Activated CD8-positive, alpha-beta T cell treated with anti-CD3 and anti-CD28 coated beads for 36 hours (primary cell): Measurements from ENCODE around the gene TMEM176B. TPM values are rescaled to one million over a fixed set of nuclear protein-coding genes. Genes with fewer than 3 reads are reported as not detected.

Source experiments
- ATAC-seq: fragments of 200-7000 bp; cut with Tn5 transposase; one replicate; pipeline ENCODE4 v1.10.0; 2021; ENCODE audit warnings: mild to moderate bottlenecking, moderate library complexity
- CTCF ChIA-PET: fragments of 350-600 bp; sonication (Branson Sonifier 250); formaldehyde crosslinking; loops from one replicate; lab custom pipeline; 2021; ENCODE audit warnings: antibody characterized with exemption; lab: Charles Lee
- POLR2A ChIA-PET: fragments of 350-600 bp; sonication (Branson Sonifier 250); formaldehyde crosslinking; loops from one replicate; lab custom pipeline; 2021; ENCODE audit warnings: antibody characterized with exemption; lab: Charles Lee
- DNase-seq: peaks from one replicate; pipeline ENCODE4 v3.0.0-alpha.2; 2020
- H3K27ac Mint-ChIP-seq: one replicate; pipeline ENCODE4 v1.8.0; 2021; ENCODE audit warnings: mild to moderate bottlenecking, mixed read lengths
- H3K27me3 Mint-ChIP-seq: one replicate; pipeline ENCODE4 v1.8.0; 2021; ENCODE audit warnings: mixed read lengths
- H3K36me3 Mint-ChIP-seq: one replicate; pipeline ENCODE4 v1.8.0; 2021; ENCODE audit warnings: low read depth, mixed read lengths
- H3K4me1 Mint-ChIP-seq: one replicate; pipeline ENCODE4 v1.8.0; 2021; ENCODE audit warnings: low read depth, mixed read lengths
- H3K4me3 Mint-ChIP-seq: one replicate; pipeline ENCODE4 v1.8.0; 2021; ENCODE audit warnings: mild to moderate bottlenecking, moderate library complexity, mixed read lengths
- H3K9me3 Mint-ChIP-seq: one replicate; pipeline ENCODE4 v1.8.0; 2021; ENCODE audit warnings: mixed read lengths
- CTCF ChIP-seq: fragments of 200-600 bp; IDR thresholded peaks from one replicate; pipeline ENCODE4 v1.8.0; 2022; ENCODE audit warnings: antibody characterized with exemption, mild to moderate bottlenecking
- intact Hi-C: fragments of 100-400 bp; cut with micrococcal nuclease; formaldehyde crosslinking; loops from one replicate; pipeline ENCODE4 v1.10.0; 2022
- total RNA-seq, 2 experiments: library from RNA; stranded (reverse); gene quantifications; one replicate each; pipeline ENCODE4 v1.2.3, GENCODE V29; 2021

Gene TMEM176B
- total RNA-seq, 2 experiments from 2014 or later, result not detected

DNA sequence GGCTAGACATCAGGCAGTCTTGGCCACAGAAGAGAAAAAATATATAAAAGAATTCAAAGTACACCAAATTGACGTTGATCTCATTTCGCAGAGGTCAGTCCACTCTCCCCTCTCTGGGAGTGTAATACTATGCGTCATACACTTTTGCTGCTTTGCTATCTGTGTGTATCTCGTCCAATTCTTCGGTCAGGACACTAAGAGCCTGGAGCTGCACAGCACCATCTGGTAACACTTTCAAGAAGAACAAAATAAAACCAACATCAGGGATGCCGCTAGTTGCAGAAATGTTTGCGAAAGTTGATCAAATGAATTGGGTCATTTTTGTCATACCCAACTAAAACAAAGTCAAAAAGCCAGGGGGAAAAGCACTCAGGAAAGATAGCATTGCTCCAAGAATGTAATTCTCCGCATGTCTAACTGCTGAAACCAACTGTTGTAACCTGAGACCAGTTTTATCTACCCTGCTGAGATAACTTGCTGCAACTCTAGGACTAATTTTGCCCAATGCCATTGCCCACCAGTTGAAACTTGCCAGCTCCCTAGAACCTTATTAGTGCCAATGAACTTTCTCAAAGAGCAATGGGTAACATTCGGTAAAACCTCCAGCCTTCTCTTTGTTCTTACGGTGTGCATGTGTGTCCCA lies 23.4 kb upstream of the TMEM176B start:
- Mint-ChIP-seq H3K36me3 (no peaks in the 10 kb centered on the region), H3K4me1 (no peaks in the 10 kb centered on the region), H3K27ac (no peak overlapping the region), H3K27me3 (peaks cover 11% of the 10 kb centered on the region), H3K9me3 (peaks cover 5% of the 10 kb centered on the region), H3K4me3 (no peak overlapping the region)
- CTCF ChIA-PET, result interaction anchor here (0.9 kb wide), 1 partner anchor 45 kb away, joined by 3 read pairs; no protein-coding TSS in a partner anchor
- ATAC-seq, result no peak
- POLR2A ChIA-PET, result no interaction called here
- intact Hi-C loops, result no loop called here
- no peak for DNase-seq
- TF ChIP-seq CTCF, result no peak

GRCh38 chr7:150823043-150823442 lies 22.9 kb upstream of the TMEM176B start:
- Mint-ChIP-seq H3K27me3 (peaks cover 7% of the 10 kb centered on the region), H3K36me3 (no peaks in the 10 kb centered on the region)
- intact Hi-C loops, result no loop called here

GRCh38 chr7:150820578-150821198 lies 20.5 kb upstream of the TMEM176B start:
- H3K9me3 Mint-ChIP-seq, result peaks cover 9% of the 10 kb centered on the region
- intact Hi-C loops, result no loop called here
- H3K4me3 Mint-ChIP-seq, result no peak overlapping the region
- H3K36me3 Mint-ChIP-seq, result peaks cover 3% of the 10 kb centered on the region
- H3K27me3 Mint-ChIP-seq, result peaks cover 9% of the 10 kb centered on the region
- no peak for ATAC-seq
- H3K4me1 Mint-ChIP-seq, result no peaks in the 10 kb centered on the region
- H3K27ac Mint-ChIP-seq, result no peak overlapping the region
- ChIA-PET POLR2A (no interaction called here), CTCF (no interaction called here)
- DNase-seq, result no peak
- no peak for TF ChIP-seq CTCF

More at GRCh38 chr7:150823043-150823442, 22.9 kb upstream of the TMEM176B start:
- Mint-ChIP-seq H3K9me3 (peaks cover 5% of the 10 kb centered on the region), H3K4me3 (no peak overlapping the region), H3K4me1 (no peaks in the 10 kb centered on the region), H3K27ac (no peak overlapping the region)
- ChIA-PET POLR2A (interaction anchor here (0.6 kb wide), 1 partner anchor 36 kb away, joined by 3 read pairs; no protein-coding TSS in a partner anchor), CTCF (no interaction called here)
- TF ChIP-seq CTCF, result no peak
- ATAC-seq (no peak), DNase-seq (no peak)

- Mint-ChIP-seq H3K36me3 (peaks cover 4% of the 10 kb centered on the region), H3K27ac (no peak overlapping the region), H3K27me3 (peaks cover 11% of the 10 kb centered on the region), H3K4me3 (no peak overlapping the region), H3K9me3 (peaks cover 10% of the 10 kb centered on the region), H3K4me1 (no peaks in the 10 kb centered on the region)
- ChIA-PET CTCF (no interaction called here), POLR2A (no interaction called here)
- ATAC-seq, result no peak
- TF ChIP-seq CTCF, result no peak
- DNase-seq, result no peak
- intact Hi-C loops, result no loop called here
These were observed 20.0 kb upstream of the TMEM176B start for GRCh38 chr7:150820148-150820547.

- Mint-ChIP-seq H3K4me1 (no peaks in the 10 kb centered on the region), H3K27me3 (peaks cover 11% of the 10 kb centered on the region), H3K27ac (no peak overlapping the region)
These were observed 18.8 kb upstream of the TMEM176B start for GRCh38 chr7:150818971-150819370.

More at GRCh38 chr7:150818971-150819370, 18.8 kb upstream of the TMEM176B start:
- POLR2A ChIA-PET, result interaction anchor here (1.2 kb wide), 1 partner anchor 79 kb away, joined by 4 read pairs; no protein-coding TSS in a partner anchor
- CTCF ChIA-PET, result interaction anchor here (0.6 to 1.7 kb wide), 3 partner anchors 40 to 189 kb away, joined by 3 to 5 read pairs (median 3); no protein-coding TSS in a partner anchor
- no peak for TF ChIP-seq CTCF
- ATAC-seq, result no peak
- Mint-ChIP-seq H3K4me3 (no peak overlapping the region), H3K36me3 (peaks cover 4% of the 10 kb centered on the region), H3K9me3 (peaks cover 12% of the 10 kb centered on the region)
- intact Hi-C loops, result no loop called here
- no peak for DNase-seq
